Occipital lobe (tissue), 2 donors: Measurements from ENCODE around the gene CTNNA3. TPM values are rescaled to one million over a fixed set of nuclear protein-coding genes. Genes with fewer than 3 reads are reported as not detected.
"Not testable (repeated sequence)": the region's sequence is repeated elsewhere in the genome, so short reads cannot be mapped to it uniquely, and the experiment has no call there.

ENCODE experiments used
- DNase-seq: peaks from one replicate; lab custom pipeline; 2025; lab: John Stamatoyannopoulos, UW
- total RNA-seq: library from RNA; depleted of rRNA; stranded (reverse); fragments of >200 nt; gene quantifications from one replicate; pipeline ENCODE4 v1.2.3, GENCODE V29; 2014

CTNNA3 gene
- 1.7 TPM for total RNA-seq

DNA sequence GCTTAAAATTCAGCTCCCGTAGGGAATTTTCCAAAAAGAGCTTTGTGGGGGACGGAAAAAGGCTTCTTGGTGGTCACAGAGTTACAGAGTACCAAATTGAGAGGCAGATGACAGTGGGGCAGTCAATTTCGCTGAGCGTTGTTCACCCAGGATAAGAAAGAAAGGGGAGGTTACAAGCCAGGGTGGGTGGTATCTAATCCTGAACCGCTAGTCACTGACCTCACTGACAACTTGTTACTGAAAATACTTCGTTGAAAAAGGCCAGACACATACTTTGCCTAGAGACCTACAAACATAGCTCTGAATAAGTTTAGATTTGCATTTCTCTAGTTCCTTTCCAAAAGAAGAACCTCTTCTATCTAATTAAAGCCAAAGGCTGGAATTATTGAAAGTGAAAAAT is at the start of gene CTNNA3:
Gene CTNNA3, minus strand, starts transcription at position 167 of the 400 bp plus-strand sequence.
- DNase-seq, result no peak

- DNase-seq, result no peak
Observed at GRCh38 chr10:67735430-67735829, 39.4 kb upstream of the CTNNA3 start.

DNA sequence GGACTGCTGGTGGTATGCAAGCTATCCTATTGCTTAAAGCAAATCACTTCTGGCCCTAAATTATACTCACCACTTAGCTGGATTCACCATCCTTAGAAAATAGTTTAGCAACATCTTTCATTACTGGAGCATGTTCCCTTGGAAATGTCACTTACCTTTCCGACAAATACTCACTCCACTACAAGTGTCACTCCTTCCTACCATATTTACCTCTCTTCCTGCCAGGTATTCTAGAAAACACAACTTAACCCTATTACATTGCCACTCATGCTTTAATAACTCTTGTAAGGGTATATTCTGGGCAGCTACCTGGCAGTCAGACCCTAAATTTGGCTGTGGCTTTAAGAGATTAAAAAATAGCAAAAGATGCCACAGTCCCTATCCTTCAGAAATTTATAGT is 37.5 kb upstream of the CTNNA3 start:
- DNase-seq, result no peak

GRCh38 chr10:67725567-67725966 is 29.6 kb upstream of the CTNNA3 start:
- no peak for DNase-seq

- no peak for DNase-seq
Observed at GRCh38 chr10:67723601-67724000, 27.6 kb upstream of the CTNNA3 start.

GRCh38 chr10:67722113-67722512 is 26.1 kb upstream of the CTNNA3 start:
- no peak for DNase-seq

DNA sequence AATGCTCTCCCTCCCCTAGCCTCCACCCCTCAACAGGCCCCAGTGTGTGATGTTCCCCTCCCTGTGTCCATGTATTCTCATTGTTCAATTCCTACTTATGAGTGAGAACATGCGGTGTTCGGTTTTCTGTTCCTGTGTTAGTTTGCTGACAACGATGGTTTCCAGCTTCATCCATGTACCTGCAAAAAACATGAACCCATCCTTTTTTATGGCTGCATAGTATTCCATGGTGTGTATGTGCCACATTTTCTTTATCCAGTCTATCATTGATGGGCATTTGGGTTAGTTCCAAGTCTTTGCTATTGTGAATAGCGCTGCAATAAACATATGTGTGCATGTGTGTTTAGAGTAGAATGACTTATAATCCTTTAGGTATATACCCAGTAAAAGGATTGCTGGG is 20.5 kb upstream of the CTNNA3 start:
- not testable (repeated sequence) for DNase-seq

DNA sequence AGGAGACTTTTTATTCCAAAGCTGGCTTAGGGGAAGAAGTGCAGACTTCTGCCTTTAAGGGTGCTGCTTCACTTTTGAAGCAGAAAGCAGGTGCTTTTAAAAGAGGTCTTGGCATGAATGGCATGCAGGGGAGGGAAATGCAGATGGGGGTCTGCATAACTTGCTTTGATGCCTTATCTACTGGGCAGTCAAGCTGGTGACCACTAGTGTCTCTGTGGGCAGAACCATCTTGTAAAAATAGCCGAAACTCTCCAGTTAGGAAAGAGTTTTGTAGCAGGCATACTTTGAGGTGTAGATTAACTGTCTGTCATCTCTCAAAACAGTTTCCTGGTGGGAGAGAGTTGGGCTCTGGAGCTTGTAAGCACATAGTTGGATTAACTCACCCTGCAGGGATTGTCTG is 9.9 kb upstream of the CTNNA3 start:
- DNase-seq, result no peak

DNA sequence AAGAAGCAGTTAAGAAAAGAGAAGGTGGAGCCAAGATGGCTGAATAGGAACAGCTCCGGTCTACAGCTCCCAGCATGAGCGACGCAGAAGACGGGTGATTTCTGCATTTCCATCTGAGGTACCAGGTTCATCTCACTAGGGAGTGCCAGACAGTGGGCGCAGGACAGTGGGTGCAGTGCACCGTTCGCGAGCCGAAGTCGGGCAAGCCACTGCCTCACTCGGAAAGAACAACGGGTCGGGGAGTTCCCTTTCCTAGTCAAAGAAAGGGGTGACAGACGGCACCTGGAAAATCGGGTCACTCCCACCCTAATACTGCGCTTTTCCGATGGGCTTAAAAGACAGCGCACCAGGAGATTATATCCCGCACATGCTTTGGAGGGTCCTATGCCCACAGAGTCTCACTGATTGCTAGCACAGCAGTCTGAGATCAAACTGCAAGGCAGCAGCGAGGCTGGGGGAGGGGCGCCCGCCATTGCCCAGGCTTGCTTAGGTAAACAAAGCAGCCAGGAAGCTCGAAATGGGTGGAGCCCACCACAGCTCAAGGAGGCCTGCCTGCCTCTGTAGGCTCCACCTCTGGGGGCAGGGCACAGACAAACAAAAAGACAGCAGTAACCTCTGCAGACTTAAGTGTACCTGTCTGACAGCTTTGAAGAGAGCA is 3.7 kb upstream of the CTNNA3 start:
- not testable (repeated sequence) for DNase-seq

- DNase-seq, result no peak
Observed at GRCh38 chr10:67698164-67698563, 2.2 kb upstream of the CTNNA3 start.

- DNase-seq, result no peak
Observed at GRCh38 chr10:67697724-67698131, 1.7 kb upstream of the CTNNA3 start.

DNA sequence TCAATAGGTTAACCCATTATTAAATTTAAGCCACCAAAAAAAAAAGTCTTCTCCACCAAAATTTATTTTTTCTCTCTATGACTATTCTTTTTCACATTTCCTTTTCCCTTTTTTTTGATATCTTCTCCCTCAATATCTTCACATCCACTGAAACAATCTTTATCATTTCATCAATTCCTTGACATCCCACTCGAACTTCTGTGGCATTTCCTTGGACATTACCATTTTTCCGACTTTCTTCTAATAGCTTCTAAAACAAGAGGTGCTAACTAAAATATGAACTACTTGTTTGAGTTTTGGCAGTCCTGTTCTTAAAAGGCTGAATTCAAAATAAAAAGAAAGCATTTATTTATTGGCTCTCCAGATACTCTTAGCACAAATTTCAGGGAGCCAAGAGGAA is 684 bp upstream of the CTNNA3 start:
- no peak for DNase-seq

DNA sequence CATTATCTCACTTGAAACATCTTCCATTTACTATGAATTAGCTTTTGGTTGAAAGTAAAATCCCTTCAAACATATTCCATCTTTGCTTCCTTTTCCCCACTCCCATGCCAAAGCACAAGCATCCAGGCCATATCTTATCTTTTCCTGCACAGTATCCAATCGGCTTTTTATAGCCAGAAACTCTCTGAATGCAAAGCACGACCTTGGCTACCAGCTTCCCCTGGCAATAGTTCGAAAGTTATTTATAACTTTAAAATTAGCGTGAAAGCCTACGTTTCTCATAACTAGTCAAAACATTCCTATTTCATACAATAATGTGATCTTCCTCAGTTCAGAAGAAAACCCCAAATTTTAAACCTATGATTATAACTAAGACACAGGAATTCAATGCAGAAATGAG is 440 bp downstream of the CTNNA3 start:
- no peak for DNase-seq

- not testable (repeated sequence) for DNase-seq
Observed at GRCh38 chr10:67691861-67692260, 4.1 kb downstream of the CTNNA3 start.

DNA sequence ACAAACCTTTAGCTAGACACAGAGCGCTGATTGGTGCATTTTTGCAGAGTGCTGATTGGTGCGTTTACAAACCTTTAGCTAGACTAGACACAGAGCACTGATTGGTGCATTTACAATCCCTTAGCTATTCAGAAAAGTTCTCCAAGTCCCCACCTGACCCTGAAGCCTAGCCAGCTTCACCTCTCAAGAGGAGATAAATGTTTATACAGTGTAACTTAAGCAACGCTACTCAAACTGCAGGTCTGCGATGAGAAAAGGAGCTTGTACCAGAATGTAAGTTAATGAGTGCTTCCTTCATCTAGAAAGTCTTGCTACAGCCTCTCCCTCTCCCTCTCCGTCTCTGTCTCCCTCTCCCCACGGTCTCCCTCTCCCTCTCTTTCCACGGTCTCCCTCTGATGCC is 5.5 kb downstream of the CTNNA3 start:
- not testable (repeated sequence) for DNase-seq

GRCh38 chr10:67684140-67684539 is 11.9 kb downstream of the CTNNA3 start:
- not testable (repeated sequence) for DNase-seq

DNA sequence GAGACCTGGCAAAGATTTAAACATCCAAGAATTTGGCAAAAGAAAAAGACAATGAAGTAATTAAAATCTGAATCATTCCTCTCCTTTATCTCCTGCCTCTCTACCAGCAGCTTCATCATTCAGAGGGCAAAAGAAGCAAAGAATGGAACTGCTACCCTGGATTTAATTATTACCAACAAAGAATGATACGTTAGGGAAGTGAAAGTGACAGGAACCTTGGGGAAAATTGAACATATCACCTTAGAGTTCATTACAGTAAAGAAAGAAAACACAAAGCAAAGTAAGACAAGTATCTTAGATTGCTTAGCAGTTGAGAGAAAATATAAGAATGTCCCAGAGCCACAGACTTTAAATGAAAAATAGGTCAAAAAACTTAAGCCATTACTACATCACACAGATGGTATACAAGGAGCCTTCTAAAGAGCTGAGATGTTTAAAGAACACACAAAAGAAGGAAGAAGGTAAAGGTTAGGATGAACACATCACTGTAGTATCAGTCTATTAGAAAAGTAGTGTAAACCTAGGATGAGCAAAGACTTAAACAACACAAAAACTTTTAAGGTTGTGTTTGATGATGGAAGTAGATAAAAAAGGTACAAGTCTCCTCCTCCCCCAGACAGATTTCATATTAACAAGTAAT is 17.5 kb downstream of the CTNNA3 start:
- no peak for DNase-seq

GRCh38 chr10:67676208-67676825 is 19.7 kb downstream of the CTNNA3 start:
- DNase-seq, result no peak

- DNase-seq, result no peak
Observed at GRCh38 chr10:67670401-67670800, 25.6 kb downstream of the CTNNA3 start.

DNA sequence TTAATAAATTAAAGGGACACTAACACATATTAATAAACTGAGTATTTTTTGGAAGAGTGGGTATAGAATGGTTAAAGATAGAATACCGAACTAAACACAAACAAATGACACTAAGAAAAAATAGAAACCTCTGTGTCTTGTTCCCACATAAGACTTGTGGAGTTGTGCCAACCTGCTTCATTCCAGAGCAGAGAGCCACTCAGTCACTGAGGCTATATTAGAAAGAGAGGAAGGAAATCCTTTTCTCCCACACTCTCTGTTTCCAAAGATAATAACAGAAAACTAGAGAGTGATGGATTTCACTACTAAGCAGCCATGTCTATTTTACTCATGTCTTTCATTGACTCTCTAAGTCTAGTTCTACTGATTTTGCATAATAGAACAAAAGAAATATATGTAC is 26.0 kb downstream of the CTNNA3 start:
- no peak for DNase-seq

GRCh38 chr10:67668448-67668847 is 27.5 kb downstream of the CTNNA3 start:
- no peak for DNase-seq

- no peak for DNase-seq
Observed at GRCh38 chr10:67667035-67667425, 29.0 kb downstream of the CTNNA3 start.
